ENCODE results near the gene SPATA9. TPM values are rescaled to one million over a fixed set of nuclear protein-coding genes. Genes with fewer than 3 reads are reported as not detected.

The SPATA9 gene
- total and polyA plus RNA-seq, 2 donors (not counting 3 experiments of a cell fraction or from before 2014, with no cell fraction given) = 0.07 TPM; not detected in 1

DNA sequence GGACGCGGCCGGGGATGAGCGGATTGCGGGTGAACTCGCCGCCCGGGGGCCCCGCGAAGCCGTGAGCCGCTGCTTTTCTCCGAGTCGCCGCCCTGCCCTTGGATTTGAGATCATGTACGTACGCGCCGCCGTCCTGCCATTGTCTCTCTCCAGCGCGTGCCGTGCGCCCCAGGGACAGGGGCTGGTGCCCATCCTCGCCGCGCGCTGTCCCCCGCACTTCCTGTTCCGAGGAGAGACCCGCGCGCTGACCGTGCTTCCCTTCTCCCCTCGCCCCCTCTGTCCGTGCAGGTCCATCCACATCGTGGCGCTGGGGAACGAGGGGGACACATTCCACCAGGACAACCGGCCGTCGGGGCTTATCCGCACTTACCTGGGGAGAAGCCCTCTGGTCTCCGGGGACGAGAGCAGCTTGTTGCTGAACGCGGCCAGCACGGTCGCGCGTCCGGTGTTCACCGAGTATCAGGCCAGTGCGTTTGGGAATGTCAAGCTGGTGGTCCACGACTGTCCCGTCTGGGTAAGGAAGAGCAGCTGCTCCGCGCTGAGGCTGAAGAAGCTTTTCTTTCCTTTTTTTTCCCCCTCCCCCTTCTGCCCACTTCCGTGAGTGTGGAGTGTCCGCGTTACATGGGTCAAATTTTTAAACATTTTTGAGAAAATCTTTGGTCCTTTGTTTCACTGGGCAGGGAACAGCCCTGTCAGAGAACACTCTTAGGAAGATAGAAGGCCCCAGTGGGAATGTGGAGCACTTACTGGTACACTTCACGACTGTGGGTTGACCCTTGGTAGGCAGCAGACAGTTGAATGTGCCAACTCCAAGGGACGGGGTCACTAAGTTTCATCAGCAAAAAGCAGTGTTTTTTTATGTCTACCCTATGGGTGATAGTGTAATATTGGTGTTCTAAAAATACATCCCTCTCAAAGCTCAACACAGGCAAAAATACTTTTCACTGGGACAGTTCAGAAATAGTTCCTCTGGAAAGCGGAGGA lies 49.1 kb upstream of the SPATA9 start:
- TF ChIP-seq FOS (IDR thresholded peaks at IDR 0.05; ENCODE audit: borderline replicate concordance, insufficient read depth, low read length) = no peak
- TF ChIP-seq, protein P1, sequence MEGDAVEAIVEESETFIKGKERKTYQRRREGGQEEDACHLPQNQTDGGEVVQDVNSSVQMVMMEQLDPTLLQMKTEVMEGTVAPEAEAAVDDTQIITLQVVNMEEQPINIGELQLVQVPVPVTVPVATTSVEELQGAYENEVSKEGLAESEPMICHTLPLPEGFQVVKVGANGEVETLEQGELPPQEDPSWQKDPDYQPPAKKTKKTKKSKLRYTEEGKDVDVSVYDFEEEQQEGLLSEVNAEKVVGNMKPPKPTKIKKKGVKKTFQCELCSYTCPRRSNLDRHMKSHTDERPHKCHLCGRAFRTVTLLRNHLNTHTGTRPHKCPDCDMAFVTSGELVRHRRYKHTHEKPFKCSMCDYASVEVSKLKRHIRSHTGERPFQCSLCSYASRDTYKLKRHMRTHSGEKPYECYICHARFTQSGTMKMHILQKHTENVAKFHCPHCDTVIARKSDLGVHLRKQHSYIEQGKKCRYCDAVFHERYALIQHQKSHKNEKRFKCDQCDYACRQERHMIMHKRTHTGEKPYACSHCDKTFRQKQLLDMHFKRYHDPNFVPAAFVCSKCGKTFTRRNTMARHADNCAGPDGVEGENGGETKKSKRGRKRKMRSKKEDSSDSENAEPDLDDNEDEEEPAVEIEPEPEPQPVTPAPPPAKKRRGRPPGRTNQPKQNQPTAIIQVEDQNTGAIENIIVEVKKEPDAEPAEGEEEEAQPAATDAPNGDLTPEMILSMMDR (IDR thresholded peaks at IDR 0.05; ENCODE audit: extremely low read depth in 1 of 2, insufficient read depth in 1 of 2, low read depth in 1 of 2, low read length in 2 of 2) = no peak
- TF ChIP-seq, protein P2, sequence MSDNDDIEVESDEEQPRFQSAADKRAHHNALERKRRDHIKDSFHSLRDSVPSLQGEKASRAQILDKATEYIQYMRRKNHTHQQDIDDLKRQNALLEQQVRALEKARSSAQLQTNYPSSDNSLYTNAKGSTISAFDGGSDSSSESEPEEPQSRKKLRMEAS (IDR thresholded peaks at IDR 0.05; ENCODE audit: insufficient read depth, insufficient read length) = no peak
- no peak for TF ChIP-seq EZH2 (IDR thresholded peaks at IDR 0.05; ENCODE audit: borderline replicate concordance, low read depth, low read length, severe bottlenecking)
- no peak for TF ChIP-seq JUN (IDR thresholded peaks at IDR 0.05; ENCODE audit: borderline replicate concordance, insufficient read depth, insufficient read length, low read depth)
- no peak for TF ChIP-seq GATA2 (IDR thresholded peaks at IDR 0.05; ENCODE audit: insufficient read depth, insufficient read length, low read depth, low read length)
- no peak for TF ChIP-seq POLR2AphosphoS5 (IDR thresholded peaks at IDR 0.05; ENCODE audit: insufficient read depth, low read depth, low read length)
- no peak for TF ChIP-seq POLR2A (IDR thresholded peaks at IDR 0.05; ENCODE audit: low read depth, low read length)
- TF ChIP-seq MYC (IDR thresholded peaks at IDR 0.05; ENCODE audit: low read depth, low read length) = no peak
- Histone ChIP-seq H3K27me3 (ENCODE audit: control insufficient read depth in 2 of 2, insufficient read depth in 2 of 2, low read length in 2 of 2) (no peaks in the 10 kb centered on the region), H3K4me3 (replicated peaks in 1 of 3; ENCODE audit: insufficient read depth in 1 of 3, low read depth in 1 of 3, low read length in 3 of 3) (peak overlapping the region; percentile 35 to 95 (median 74)), H3K79me2 (ENCODE audit: control insufficient read depth, insufficient read depth, low read length) (peaks cover 10% of the 10 kb centered on the region), H2AFZ (ENCODE audit: low read depth, low read length) (peak overlapping the region; percentile 2), H3K9ac (replicated peaks; ENCODE audit: extremely low read depth, insufficient read depth, low read length) (peak overlapping the region; percentile 54), H3K9me3 (replicated peaks; ENCODE audit: control insufficient read depth, insufficient read depth, low read length) (no peaks in the 10 kb centered on the region), H3K36me3 (ENCODE audit: control insufficient read depth in 2 of 2, extremely low read depth in 1 of 2, insufficient read depth in 2 of 2, low read length in 2 of 2) (no peaks in the 10 kb centered on the region), H3K9me1 (replicated peaks; ENCODE audit: control insufficient read depth, extremely low read depth, insufficient read depth, low read length) (no peaks in the 10 kb centered on the region), H3K4me2 (ENCODE audit: insufficient read depth, low read length) (peak overlapping the region; percentile 85), H3K4me1 (ENCODE audit: control insufficient read depth, extremely low read depth, insufficient read depth, low read length) (peaks cover 56% of the 10 kb centered on the region), H4K20me1 (replicated peaks; ENCODE audit: control insufficient read depth, extremely low read depth, insufficient read depth, low read length) (no peaks in the 10 kb centered on the region), H3K27ac (ENCODE audit: insufficient read depth, low read depth, low read length) (peak overlapping the region; percentile 56)
- ChIA-PET POLR2A (interaction anchor here (1.0 to 1.8 kb wide), 3 partner anchors 28 to 85 kb away, joined by 5 to 6 read pairs (median 6); partner anchors contain the start of gene RFESD), CTCF (interaction anchor here (0.7 to 2.9 kb wide), 19 partner anchors 8 to 116 kb away, joined by 3 to 41 read pairs (median 4); partner anchors contain the start of gene RFESD)
- no peak for FAIRE-seq
- intact Hi-C loops (cut with micrococcal nuclease) = loop anchor here (1.0 to 5.0 kb wide), 10 partner anchors 15 to 230 kb away; partner anchors contain the start of genes ARSK, ELL2, GLRX and RFESD
- DNase-seq (ENCODE audit: low read depth, low spot score) = peak; percentile 47
- BruUV-seq (replicated peaks) = TSS peak; percentile 24
- dilution Hi-C loops (cut with MboI; ENCODE audit: extremely low pct_ligation_motif_present, low sequenced_read_pairs) = no loop called here
